GF-D8 (cell line): ENCODE data around the gene DBF4.
"Not testable (repeated sequence)": the region's sequence is repeated elsewhere in the genome, so short reads cannot be mapped to it uniquely, and the experiment has no call there.

Experiments used
- DNase-seq: peaks from one replicate; lab custom pipeline; 2025; lab: John Stamatoyannopoulos, UW

Gene DBF4, protein sequence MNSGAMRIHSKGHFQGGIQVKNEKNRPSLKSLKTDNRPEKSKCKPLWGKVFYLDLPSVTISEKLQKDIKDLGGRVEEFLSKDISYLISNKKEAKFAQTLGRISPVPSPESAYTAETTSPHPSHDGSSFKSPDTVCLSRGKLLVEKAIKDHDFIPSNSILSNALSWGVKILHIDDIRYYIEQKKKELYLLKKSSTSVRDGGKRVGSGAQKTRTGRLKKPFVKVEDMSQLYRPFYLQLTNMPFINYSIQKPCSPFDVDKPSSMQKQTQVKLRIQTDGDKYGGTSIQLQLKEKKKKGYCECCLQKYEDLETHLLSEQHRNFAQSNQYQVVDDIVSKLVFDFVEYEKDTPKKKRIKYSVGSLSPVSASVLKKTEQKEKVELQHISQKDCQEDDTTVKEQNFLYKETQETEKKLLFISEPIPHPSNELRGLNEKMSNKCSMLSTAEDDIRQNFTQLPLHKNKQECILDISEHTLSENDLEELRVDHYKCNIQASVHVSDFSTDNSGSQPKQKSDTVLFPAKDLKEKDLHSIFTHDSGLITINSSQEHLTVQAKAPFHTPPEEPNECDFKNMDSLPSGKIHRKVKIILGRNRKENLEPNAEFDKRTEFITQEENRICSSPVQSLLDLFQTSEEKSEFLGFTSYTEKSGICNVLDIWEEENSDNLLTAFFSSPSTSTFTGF

DNA sequence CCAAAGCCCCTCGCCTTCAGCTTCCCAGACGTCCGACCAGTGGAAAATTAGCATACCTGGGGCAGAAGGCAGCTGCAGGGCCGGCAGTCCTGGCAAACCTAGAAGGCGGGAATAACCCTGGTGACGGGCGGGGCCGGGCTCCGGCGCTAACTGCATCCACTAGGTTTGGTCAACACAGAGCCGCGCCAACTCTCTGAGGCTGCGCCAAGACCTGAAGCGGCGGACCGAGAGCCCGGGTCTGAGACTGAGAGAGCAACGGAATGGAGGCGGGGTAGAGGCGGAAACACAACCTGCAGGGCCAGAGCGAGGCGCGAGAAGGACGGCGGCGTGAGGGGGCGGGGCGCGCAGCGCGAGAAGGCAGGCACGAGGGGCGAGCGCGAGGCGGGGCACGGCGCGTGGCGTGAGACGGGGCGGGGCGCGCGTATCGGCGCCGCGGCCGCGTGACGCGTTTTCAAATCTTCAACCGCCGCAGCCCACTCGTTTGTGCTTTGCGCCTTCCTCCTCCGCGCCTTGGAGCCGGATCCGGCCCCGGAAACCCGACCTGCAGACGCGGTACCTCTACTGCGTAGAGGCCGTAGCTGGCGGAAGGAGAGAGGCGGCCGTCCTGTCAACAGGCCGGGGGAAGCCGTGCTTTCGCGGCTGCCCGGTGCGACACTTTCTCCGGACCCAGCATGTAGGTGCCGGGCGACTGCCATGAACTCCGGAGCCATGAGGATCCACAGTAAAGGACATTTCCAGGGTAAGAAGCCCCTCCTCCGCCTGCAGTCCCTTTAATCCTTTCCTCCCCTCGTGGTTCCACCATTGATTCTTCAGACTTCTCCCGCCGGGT is at the start of gene DBF4, which contains the start of gene SLC25A40:
Gene DBF4, plus strand, starts transcription at position 454 of the 829 bp plus-strand sequence. Its CDS starts 240 bp downstream, at position 694.
Gene SLC25A40, minus strand, starts transcription at position 321 of the 829 bp plus-strand sequence. CDS start 17,633 bp downstream, outside the sequence.
- DNase-seq: peak; percentile 97

DNA sequence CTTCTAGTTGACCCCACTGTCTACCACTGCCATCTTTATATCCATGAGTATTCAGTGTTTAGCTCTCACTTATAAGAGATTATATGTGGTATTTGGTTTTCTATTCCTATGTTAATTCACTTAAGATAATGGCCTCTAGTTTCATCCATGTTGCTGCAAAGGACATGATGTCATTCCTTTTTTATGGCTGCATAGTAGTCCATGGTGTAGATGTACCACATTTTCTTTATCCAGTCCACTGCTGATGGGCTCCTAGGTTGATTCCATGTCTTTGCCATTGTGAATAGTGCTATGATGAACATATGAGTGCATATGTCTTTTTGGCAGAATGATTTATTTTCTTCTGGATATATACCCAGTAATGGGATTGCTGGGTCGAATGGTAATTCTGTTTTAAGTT is 47.9 kb upstream of the DBF4 start:
- not testable (repeated sequence) for DNase-seq

DNA sequence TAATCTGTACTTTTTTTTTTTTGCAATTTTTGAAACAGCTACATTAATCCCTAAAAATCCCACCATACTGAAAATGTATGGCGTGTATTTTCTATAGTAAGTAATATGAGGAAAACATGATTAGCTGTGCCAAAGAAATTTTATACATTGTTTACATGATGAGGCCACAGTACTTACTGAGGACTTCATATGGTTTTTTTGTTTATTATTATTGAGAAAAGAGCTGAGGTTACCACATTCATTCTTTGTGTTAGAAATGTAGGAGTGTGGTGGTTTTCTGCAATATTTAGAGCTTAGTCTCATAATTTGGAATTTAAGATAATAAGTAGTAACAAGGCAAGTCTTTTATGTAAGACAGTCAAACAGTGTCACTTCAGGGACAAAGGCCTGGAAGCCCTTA is 45.2 kb upstream of the DBF4 start:
- DNase-seq: no peak

DNA sequence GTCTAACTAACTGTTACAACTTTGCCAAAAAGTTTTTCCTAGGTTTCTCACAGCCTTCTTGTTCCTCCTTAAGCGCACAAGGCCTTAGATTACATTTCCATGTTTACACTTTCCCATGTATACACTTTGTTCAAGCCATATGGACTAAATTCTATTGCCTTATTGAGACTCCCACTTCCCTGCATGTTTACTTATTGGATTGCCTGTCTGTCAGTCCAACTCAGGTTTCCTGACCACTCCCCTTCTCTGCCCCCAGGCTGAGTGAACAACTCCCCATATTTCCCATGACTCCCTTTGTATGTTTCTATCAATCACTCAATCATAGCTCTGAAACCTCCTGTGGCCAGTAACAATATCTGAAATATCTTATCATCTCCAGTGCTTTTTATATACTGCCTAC is 43.2 kb upstream of the DBF4 start:
- no peak for DNase-seq

DNA sequence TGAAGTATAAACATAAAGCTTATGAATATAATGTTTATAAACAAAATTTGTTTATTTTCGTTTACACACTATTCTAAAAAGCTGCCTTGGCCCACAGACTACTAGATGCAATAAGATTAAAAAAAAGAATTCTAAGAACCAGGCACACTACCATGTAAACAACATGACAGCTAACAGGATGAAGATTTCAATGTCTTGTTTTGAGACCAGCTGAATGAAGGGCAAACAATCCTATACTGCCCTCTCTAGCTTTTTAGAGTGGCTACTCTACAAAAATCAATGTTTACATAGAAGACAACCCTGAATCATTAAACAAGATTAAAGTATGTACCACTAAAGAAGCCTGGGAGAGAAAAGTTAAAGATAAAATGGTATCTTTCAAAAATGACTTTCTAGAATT is 38.7 kb upstream of the DBF4 start:
- DNase-seq: no peak

DNA sequence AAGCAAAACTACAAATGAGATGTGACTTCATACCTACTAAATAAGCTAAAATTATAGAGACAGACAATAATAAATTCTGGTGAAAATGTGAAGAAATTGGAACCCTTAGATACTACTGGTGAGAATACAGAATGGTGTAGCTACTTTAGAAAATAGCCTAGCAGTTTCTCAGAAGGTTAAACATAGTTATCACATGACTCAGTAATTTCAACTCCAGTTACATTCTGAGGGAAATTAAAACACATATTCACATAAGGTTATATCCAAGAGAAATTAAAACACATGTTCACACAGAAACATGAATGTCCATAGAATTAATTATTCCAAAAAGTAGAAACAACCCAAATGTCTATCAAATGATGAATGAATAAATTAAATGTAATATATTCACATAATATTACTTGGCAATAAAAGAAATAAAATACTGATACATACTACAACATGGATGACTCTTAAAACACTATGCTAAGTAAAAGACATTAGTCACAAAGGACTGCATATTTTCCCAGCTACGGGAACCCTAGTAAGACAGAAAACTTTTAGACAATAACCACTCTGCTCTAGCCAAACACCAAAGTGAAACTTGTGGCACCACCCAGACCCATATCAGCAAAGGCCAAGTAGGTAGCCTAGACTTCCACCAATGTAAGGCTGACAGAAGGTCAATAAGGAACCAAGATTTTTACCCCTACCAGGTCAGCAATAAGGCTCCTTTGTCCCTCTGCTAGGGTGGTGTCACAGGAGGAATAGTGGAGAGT is 25.3 kb upstream of the DBF4 start:
- no peak for DNase-seq

DNA sequence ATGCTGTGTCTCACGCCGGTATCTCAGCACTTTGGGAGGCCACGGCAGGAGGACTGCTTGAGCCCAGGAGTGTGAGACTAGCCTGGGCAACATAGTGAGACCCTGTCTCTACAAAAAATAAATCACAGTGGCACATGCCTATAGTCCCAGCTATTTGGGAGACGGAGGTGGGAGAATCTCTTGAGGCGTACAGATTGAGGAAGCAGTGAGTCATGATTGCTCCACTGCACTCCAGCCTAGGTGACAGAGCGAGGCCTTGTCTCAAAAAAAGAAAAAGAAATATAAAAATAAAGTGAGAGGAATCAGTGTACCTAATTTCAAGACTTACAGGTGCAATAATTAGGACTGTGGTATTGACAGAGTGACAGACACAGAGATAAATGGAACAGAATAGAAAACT is 24.0 kb upstream of the DBF4 start:
- DNase-seq: no peak

DNA sequence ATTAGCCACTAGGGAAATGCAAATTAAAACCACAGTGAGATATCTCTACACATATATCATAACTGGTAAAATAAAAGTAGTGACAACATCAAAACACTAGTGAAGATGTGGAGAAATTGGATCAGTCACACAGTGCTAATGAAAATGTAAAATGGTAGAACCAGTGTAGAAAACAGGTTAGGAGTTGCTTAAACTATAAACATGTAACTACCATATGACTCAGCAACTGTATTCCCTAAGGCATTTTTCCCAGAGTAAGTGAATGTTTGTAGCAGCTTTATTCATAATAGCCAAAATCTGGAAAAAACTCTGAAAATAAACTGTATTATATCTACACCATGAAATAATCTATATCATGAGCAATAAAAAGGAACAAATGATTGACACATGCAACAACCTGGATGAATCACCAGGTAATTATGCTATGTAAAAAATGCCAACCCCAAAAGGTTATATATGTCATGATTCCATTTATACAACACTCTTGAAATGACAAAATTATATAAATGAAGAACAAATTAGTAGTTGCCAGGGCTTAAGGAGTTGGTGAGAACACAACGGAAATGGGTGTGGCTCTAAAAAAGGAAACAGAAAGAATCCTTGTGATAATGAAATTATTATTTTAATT is 22.9 kb upstream of the DBF4 start:
- DNase-seq: no peak

DNA sequence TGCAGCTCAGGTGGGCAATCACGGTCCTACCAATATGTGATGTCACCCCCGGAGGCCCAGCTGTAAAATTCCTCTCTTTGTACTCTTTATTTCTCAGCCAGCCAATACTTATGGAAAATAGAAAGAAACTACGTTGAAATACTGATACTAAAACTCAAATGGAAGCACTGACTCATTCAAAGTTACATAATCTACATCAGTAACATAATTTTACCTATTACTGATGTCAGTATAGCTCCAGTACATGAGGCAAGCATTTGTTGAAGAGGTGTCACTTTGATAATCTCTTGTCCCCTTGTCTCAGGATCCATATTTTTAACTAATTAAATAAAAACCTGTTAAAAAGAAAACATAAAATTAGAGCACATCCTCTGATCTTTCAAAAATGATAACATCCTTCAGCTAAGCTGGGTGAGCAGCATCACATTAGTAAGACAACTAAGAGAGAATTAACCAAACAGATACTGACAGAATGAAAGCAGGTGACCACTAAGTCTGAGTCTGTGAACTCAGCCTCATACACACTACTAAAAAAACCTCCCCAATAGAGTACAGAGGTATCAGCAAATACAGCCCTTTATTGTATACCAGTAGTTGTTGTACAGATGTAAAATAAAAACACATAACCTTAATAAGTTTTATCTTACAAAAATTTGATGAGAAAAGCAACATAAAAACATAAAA is 17.7 kb upstream of the DBF4 start:
- peak; percentile 27 for DNase-seq

DNA sequence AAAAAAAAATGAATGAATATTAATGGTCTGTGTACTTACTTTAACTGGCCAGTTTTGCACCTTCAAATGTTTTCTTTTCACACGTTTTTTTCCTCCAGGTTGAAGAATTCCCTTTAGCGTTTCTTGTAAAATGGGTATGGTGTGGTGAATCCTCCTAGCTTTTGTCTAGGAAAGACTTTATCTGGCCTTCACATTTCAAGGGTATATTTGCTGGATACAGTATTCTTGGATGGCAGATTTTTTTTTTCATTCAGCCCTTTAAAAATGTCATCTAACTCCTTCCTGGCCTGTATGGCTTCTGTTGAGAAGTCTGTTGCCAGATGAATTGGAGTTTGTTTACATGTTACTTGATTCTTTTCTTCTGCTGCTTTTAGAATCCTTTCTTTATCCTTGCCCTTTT is 10.2 kb upstream of the DBF4 start:
- no peak for DNase-seq

DNA sequence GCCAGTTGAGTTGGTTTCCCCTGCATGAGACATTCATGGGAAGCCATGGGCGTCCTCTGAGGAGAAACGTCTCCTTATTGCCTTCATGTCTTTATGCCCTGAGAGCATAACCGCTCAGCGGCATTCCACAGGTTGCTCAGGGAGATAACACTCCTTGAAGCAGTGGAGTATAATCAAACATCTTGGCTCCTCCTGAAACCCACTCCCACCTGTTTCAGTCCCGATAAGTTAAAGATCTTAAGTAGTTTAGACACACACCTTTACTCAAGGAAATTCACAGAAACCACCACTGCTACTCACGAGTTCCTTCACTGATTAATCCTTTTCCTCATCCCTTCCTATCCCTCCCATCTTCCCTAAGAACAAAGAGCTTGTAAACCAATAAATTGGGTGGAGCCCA is 9.8 kb upstream of the DBF4 start:
- DNase-seq: not testable (repeated sequence)

DNA sequence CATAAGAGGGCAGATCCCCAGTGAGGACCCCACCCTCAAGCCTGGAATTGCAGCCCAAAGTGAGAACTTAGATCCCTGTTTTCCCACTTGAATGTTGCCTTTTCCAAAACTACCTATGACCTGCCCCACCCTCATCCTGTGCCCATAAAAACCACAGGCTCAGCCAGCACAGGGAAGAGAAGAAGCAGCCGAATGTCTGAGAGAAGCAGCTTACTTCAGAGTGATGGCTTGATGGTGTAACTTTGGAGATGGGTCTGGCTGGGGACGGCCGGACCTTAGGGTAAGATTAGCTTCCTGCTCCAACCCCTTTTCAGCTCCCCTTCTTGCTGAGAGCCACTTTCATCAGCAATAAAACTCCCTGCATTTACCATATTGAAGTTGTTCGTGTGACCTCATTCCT is 5.8 kb upstream of the DBF4 start:
- no peak for DNase-seq

DNA sequence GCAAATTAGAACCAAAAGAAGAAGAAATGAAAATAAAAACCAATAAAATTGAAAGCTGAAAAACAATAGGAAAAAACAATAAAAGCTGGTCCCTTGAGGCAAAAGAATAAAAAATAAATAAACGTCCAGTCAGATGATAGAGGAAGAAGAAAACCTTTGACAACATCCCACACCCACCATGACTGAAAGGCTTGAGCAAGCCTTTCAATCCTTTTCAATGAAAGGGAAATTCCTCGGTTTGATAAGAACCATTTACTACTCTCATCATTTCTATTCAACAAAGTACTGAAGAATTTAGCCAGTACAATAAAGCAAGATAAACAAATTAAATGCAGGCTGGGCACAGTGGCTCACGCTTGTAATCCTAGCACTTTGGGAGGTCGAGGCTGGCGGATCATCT is 3.9 kb upstream of the DBF4 start:
- DNase-seq: no peak

DNA sequence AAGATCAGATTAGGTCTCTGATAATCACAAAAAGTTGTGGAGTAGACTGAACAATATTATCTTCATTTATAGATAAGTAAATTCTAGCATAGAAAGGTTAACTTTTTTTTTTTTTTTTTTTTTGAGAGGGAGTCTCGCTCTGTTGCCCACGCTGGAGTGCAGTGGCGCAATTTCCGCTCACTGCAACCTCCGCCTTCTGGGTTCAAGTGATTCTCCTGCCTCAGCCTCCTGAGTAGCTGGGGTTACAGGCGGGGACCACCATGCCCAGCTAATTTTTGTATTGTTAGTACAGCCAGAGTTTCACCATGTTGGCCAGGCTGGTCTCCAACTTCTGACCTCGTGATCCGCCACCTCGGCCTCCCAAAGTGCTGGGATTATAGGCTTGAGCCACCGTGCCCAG is 3.0 kb upstream of the DBF4 start:
- DNase-seq: peak; percentile 25

DNA sequence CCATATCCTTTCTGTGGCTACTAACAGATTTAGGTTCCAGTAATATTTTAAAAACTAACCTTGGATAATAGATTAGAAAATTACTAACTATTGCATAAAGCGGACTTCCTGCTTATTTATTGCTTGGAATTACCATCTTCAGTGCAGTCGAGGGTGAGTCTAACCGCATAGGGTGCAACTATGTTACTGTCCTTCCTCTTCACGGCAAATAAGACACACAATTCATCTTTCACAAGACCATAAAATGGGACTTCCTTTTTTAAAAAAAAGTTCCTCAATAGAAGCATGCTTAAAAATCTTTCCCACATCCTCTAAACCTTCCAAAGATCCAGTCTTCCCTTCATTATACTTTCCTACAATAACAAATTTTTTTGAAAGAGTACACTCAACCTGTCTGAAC is 2.2 kb upstream of the DBF4 start:
- peak; percentile 97 for DNase-seq

DNA sequence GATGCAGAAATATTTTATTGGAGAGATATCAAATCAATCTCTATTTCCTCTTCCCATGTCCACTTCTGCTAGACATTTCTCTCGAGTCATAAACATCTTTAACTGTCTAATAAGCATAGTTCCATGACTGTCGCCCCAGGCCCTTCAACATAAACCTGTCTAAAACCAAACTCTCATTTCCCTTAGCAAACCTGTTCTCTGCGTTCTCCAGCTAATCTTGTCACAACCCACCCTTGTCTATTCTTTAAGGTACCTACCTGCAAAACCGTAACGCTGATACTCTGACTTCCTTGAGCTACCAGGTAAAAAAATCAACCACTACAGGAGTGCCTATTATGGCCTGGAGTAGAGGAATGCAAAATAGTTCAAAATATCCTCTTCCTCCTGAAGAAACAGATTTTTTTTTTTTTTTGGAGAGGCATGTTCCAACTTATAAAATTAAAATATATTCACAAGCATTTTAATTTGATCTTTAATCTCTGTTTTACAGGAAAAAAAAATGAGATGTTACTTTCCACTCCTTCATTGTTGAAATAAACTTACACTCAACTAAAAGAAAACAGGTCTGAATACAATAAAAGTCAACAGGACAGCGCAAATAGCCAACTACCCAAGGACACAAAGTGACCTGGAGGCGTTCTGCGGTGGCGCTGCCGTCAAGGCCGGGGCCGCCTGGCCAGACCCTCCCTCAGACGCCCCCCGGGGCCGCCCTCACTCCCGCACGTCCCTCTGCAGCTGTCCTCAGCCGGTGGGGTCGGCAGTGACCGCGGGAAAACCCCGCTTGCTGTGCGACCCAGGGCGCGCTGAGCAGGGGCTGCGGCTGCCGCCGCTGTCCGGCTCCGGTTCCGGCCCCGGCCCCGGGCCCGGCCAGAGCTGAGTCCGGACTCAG is 898 bp upstream of the DBF4 start:
- no peak for DNase-seq

DNA sequence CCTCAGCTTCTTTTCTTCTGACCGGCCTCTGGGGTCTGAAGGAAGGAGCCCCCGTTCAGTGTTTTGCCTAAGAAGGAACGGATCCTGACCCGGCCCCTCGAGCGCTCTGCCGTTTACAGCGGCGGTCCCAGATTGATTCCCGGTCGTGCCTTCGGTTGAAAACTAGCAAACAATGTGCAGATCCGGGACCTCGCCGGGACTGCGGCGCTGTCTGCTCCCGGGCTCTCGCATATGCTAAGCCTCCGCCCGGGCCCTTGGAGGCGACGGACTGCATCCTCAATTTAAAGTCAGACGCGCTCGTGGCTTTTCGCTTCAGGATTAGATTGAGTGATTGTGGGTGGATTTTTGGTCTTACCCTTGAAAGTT is 559 bp downstream of the DBF4 start:
- DNase-seq: peak; percentile 41

DNA sequence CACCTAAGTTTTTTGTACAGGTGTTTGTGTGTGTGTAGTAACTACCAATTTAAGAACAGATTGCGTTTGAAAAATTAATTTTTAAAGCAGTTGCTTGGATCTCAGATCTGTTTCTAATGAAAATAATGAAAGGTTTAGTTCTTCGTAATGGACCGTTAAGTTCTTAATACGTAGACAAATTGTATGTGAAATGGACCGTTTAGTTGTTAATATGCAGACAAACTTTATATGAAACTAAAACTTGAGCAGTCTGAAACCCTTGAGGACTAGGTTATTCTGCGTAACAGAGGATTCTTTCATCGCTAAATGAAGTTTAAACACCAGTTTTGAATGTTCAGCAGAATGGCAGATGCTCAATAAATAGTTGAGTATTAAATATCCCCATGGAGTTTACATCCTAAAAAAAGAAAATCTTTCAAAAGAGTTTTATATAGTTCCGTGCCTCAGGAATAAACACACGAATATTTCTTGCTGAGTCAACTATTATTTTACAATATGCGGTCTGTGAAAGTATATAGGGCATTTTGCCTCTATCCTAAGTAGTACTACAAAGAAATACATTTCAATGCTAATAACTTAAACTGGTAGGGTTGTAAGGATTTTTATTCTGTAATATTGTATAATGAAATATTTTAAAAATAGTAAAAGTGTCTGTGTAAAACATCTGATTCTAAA is 1.2 kb downstream of the DBF4 start:
- no peak for DNase-seq

DNA sequence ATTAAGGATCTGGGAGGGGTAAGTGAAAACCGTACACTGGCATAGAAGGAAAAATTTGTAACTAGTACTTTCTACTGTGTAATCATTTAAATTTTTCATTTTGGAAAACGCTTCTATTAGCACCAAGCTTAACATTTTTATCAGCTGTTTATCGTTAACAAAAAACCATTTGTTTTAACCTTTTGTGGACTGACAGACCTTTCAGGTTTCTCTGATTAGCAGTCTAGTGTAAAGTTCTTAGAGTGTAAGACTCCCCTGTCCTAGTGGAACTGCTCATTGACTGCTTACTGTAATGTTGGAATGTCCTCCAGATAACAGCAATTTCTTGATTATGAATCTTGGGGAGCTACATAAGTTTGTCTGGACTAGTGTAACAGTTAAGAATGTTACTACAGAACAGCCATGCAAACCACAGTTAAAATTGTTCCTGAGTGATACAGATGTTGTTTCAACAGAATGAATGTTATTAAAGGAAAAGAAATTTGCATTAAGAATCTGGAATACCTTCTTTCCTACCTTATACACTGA is 2.0 kb downstream of the DBF4 start:
- DNase-seq: no peak
